K562 (cell line): ENCODE results near the gene PRKAG2. TPM values are rescaled to one million over a fixed set of nuclear protein-coding genes. Genes with fewer than 3 reads are reported as not detected.

ENCODE experiments used
- ATAC-seq: fragments of 200-7000 bp; cut with Tn5 transposase; 3 replicates; pipeline ENCODE4 v1.9.1; 2020; ENCODE audit warnings: moderate library complexity
- BruUV-seq: library from RNA; stranded (reverse); fragments of 400-500 nt; replicated peaks from 2 replicates; lab custom pipeline; 2021; lab: Mats Ljungman, UMichigan
- CTCF ChIA-PET: fragments of 300-600 bp; formaldehyde crosslinking; extraction: SDS; loops from one replicate; lab custom pipeline; 2021; ENCODE audit warnings: low intra/inter-chr PET ratio; lab: Yijun Ruan, JAX
- POLR2A ChIA-PET: fragments of 300-600, 350-650 bp; sonication (Branson Sonifier 250); formaldehyde crosslinking; extraction: SDS; loops from one replicate; lab custom pipeline; 2021; ENCODE audit warnings: antibody characterized with exemption, inconsistent platforms; lab: Yijun Ruan, JAX
- DNase-seq, 4 experiments: peaks; one replicate each; pipeline versions ENCODE4 v3.0.0 to v3.0.0-alpha.2; 2011 to 2018; ENCODE audit warnings: low spot score in 3 of 4, mixed read lengths in 3 of 4; ENCODE audit errors: extremely low read depth in 1 of 4
- FAIRE-seq: peaks from 2 replicates; lab custom pipeline; 2011; peaks lifted over from hg19 to GRCh38; lab: Jason Lieb, UNC
- H2AFZ ChIP-seq: 2 replicates; pipeline ENCODE4 v1.6.0; 2011; ENCODE audit warnings: low read depth, low read length, control low read depth, inconsistent platforms
- H3K27ac ChIP-seq: fragments of 200-600 bp; 3 replicates; pipeline ENCODE4 v1.8.0; 2011; ENCODE audit warnings: low read depth, mild to moderate bottlenecking, control low read depth, inconsistent platforms, low read length, moderate library complexity, mixed read lengths; ENCODE audit errors: extremely low read depth
- H3K27me3 ChIP-seq, 2 experiments: fragments of 300-600 bp in 1 of 2; 2 replicates in 1 of 2; 3 replicates in 1 of 2; pipeline versions ENCODE4 v1.6.0 to v1.8.0; 2011; ENCODE audit warnings: inconsistent platforms in 2 of 2, low read length in 2 of 2, mild to moderate bottlenecking in 1 of 2, mixed read lengths in 1 of 2, moderate library complexity in 1 of 2; ENCODE audit not compliant: control insufficient read depth in 2 of 2, insufficient read depth in 2 of 2
- H3K36me3 ChIP-seq: fragments of 300-600 bp; 3 replicates; pipeline ENCODE4 v1.8.0; 2011; ENCODE audit warnings: mild to moderate bottlenecking, low read length, inconsistent platforms; ENCODE audit not compliant: control insufficient read depth, insufficient read depth
- H3K4me1 ChIP-seq, 2 experiments: fragments of 200-600 bp in 1 of 2; replicated peaks in 1 of 2; 2 replicates in 1 of 2; 3 replicates in 1 of 2; pipeline versions ENCODE4 v1.5.1 to v1.8.0; 2011; ENCODE audit warnings: inconsistent platforms in 2 of 2, low read length in 2 of 2, mild to moderate bottlenecking in 1 of 2, mixed read lengths in 1 of 2, moderate library complexity in 1 of 2; ENCODE audit not compliant: control insufficient read depth in 2 of 2, insufficient read depth in 2 of 2
- H3K4me2 ChIP-seq: 2 replicates; pipeline ENCODE4 v1.6.1; 2011; ENCODE audit warnings: low read length, control low read depth, inconsistent platforms, mixed read lengths; ENCODE audit not compliant: insufficient read depth
- H3K4me3 ChIP-seq: fragments of 200-600 bp; sonication (generic), shearing (Covaris generic); 2 replicates; pipeline ENCODE4 v1.5.1; 2016; ENCODE audit warnings: control low read depth, inconsistent platforms
- H3K79me2 ChIP-seq: fragments of 200-600 bp; 3 replicates; pipeline ENCODE4 v1.8.0; 2011; ENCODE audit warnings: low read length, inconsistent platforms; ENCODE audit not compliant: control insufficient read depth, insufficient read depth
- H3K9ac ChIP-seq, 2 experiments: 2 replicates each; pipeline versions ENCODE4 v1.6.0 to v1.6.1; 2011; ENCODE audit warnings: low read depth in 2 of 2, low read length in 2 of 2, control low read depth in 1 of 2, inconsistent platforms in 1 of 2, mild to moderate bottlenecking in 1 of 2, mixed read lengths in 1 of 2; ENCODE audit not compliant: insufficient read depth in 1 of 2
- H3K9me1 ChIP-seq: one replicate; pipeline ENCODE4 v1.6.0; 2011; ENCODE audit warnings: inconsistent platforms, mild to moderate bottlenecking, low read length, moderate library complexity; ENCODE audit not compliant: control insufficient read depth, insufficient read depth
- H3K9me3 ChIP-seq: replicated peaks from 2 replicates; pipeline ENCODE4 v1.5.1; 2011; ENCODE audit warnings: low read depth, low read length, inconsistent platforms; ENCODE audit not compliant: control insufficient read depth, insufficient read depth
- H4K20me1 ChIP-seq: replicated peaks from 2 replicates; pipeline ENCODE4 v1.6.1; 2011; ENCODE audit warnings: low read length, inconsistent platforms, mixed read lengths; ENCODE audit not compliant: control insufficient read depth, insufficient read depth
- BHLHE40 ChIP-seq: IDR thresholded peaks from 2 replicates; pipeline ENCODE4 v1.6.1; 2011; ENCODE audit warnings: low read length, improper control_type of control experiment
- ETV6 ChIP-seq, 3 experiments: fragments of 150-350 bp in 1 of 3; sonication (generic) in 1 of 3; formaldehyde crosslinking in 1 of 3; IDR thresholded peaks; 2 replicates each; pipeline versions ENCODE4 v1.6.1 to v1.8.0; 2014 to 2022; ENCODE audit warnings: borderline replicate concordance in 2 of 3, low read depth in 2 of 3, antibody characterized with exemption in 1 of 3, low read length in 1 of 3, mild to moderate bottlenecking in 1 of 3, missing genetic modification reagents in 1 of 3
- HNRNPH1 ChIP-seq: fragments of 200-400 bp; formaldehyde crosslinking; optimal IDR thresholded peaks from 2 replicates; pipeline ENCODE3; 2017; ENCODE audit warnings: low read depth, mild to moderate bottlenecking, low read length, moderate library complexity
- HOXB6 ChIP-seq: fragments of 250-450 bp; sonication (Bioruptor Pico); IDR thresholded peaks from 2 replicates; pipeline ENCODE4 v1.5.1; 2022; ENCODE audit warnings: mild to moderate bottlenecking, borderline replicate concordance
- KLF1 ChIP-seq: fragments of 450-650 bp; IDR thresholded peaks from 2 replicates; pipeline ENCODE4 v1.6.1; 2016; ENCODE audit warnings: missing genetic modification characterization, missing compliant biosample characterization
- TEAD2 ChIP-seq: fragments of 450-650 bp; IDR thresholded peaks from 2 replicates; pipeline ENCODE4 v1.6.1; 2016; ENCODE audit warnings: missing genetic modification characterization, control low read depth, missing compliant biosample characterization
- ZBTB8A ChIP-seq: fragments of 450-650 bp; IDR thresholded peaks from 2 replicates; pipeline ENCODE4 v1.6.1; 2018; ENCODE audit warnings: mild to moderate bottlenecking, moderate library complexity; ENCODE audit not compliant: partially characterized antibody
- ZNF239 ChIP-seq: fragments of 250-450 bp; sonication (Bioruptor Pico); IDR thresholded peaks from 2 replicates; pipeline ENCODE4 v1.4.0; 2020; ENCODE audit warnings: mild to moderate bottlenecking
- ZSCAN32 ChIP-seq: fragments of 450-650 bp; formaldehyde crosslinking; IDR thresholded peaks from 2 replicates; pipeline ENCODE4 v1.4.0; 2020; ENCODE audit warnings: mild to moderate bottlenecking, moderate library complexity
- WGBS: fragments of 100-300 bp; shearing (Covaris generic); methylation state at CpG from one replicate; pipeline ENCODE4 v1.1.6; 2016; ENCODE audit warnings: low coverage, mixed read lengths; ENCODE audit not compliant: insufficient coverage; ENCODE audit errors: missing lambda C conversion rate; 5-methylcytosine and 5-hydroxymethylcytosine counted together
- in situ Hi-C: fragments of 300-500 bp; cut with MboI; formaldehyde crosslinking; loops from 4 replicates; pipeline ENCODE4 v1.15.0; 2018; ENCODE audit warnings: inconsistent platforms, mixed read lengths
- intact Hi-C: fragments of 100-400 bp; cut with micrococcal nuclease; formaldehyde crosslinking; loops from 2 replicates; pipeline ENCODE4 v1.14.2; 2022
- polyA plus RNA-seq, 8 experiments: library from polyadenylated mRNA; depleted of rRNA in 4 of 8; stranded (reverse) in 5 of 8; unstranded in 3 of 8; fragments of >200 nt; fragmentation: Nextera tagmentation in 2 of 8; fragmentation: Illumina TruSeq in 1 of 8; extraction: Ambion mirVana in 2 of 8; extraction: Trizol in 1 of 8; gene quantifications; 2 replicates each; pipeline versions ENCODE4 v1.2.1 to v1.2.3, GENCODE V29; 2011 to 2014; ENCODE audit warnings: inconsistent platforms in 1 of 8, missing spikeins in 1 of 8
- total RNA-seq, 7 experiments: library from RNA; depleted of rRNA in 6 of 7; stranded (reverse); fragments of >200 nt in 6 of 7; fragmentation: Illumina TruSeq in 2 of 7; extraction: Trizol in 2 of 7; gene quantifications; 2 replicates each; pipeline versions ENCODE4 v1.2.1 to v1.2.3, GENCODE V29; 2011 to 2021; ENCODE audit warnings: low replicate concordance in 1 of 7
- TF ChIP-seq, protein P1 (sequence below): fragments of 250-450 bp; sonication (Bioruptor Pico); IDR thresholded peaks from 2 replicates; pipeline ENCODE4 v1.9.0; 2021; ENCODE audit warnings: mild to moderate bottlenecking, inconsistent platforms
- TF ChIP-seq, protein P2 (sequence below): fragments of 250-450 bp; sonication (Bioruptor Pico); IDR thresholded peaks from 2 replicates; pipeline ENCODE4 v1.4.0; 2020; ENCODE audit warnings: mild to moderate bottlenecking, moderate library complexity
- TF ChIP-seq, protein P3 (sequence below): fragments of 250-450 bp; sonication (Bioruptor Pico); IDR thresholded peaks from 2 replicates; pipeline ENCODE4 v1.5.1; 2021; ENCODE audit warnings: mild to moderate bottlenecking
- TF ChIP-seq, protein P4 (sequence below): fragments of 250-450 bp; sonication (Bioruptor Pico); IDR thresholded peaks from 2 replicates; pipeline ENCODE4 v1.5.0; 2021; ENCODE audit warnings: mild to moderate bottlenecking, borderline replicate concordance

Gene PRKAG2
- total and polyA plus RNA-seq, 9 of the 15 experiments (the other 6 are each of a cell fraction or from before 2014, with no cell fraction given), result 0.99 to 5.6 (median 3.3) TPM

DNA sequence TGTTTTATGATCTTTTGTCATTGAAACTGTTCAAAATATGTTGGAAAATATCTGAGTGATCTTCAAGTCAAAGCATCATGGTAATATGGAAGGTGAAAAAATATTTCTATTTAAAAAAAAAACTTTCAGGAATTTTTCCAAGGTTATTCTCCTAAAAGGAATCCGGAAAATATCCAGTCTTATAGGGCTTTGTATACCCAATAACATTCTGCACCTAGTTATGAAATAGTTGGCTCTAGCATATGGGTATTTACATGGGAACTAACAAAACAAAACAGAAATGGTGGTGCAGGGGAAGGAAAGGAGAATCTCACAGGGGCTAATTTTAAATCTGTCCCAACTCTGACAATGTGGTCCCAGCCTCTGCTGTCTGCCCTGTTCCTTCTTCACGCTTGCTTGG lies 190.1 kb downstream of the PRKAG2 start:
- POLR2A ChIA-PET, result interaction anchor here (1.2 kb wide), 1 partner anchor 9 kb away, joined by 4 read pairs; no protein-coding TSS in a partner anchor
- H3K79me2 ChIP-seq, result no peaks in the 10 kb centered on the region
- no peaks in the 10 kb centered on the region for H3K9me1 ChIP-seq
- no TSS peak for BruUV-seq
- FAIRE-seq, result no peak
- TF ChIP-seq ZNF239 (CRISPR knock-in tag) (no peak), ZBTB8A (no peak), HOXB6 (CRISPR knock-in tag) (no peak), ETV6 (IDR thresholded peaks at IDR 0.05; ENCODE audit: borderline replicate concordance in 1 of 2, low read depth in 2 of 2, low read length in 1 of 2) (no peak), ETV6 (CRISPR knock-in tag; IDR thresholded peaks at IDR 0.05; ENCODE audit: borderline replicate concordance) (no peak), KLF1 (tag) (no peak), TEAD2 (no peak), BHLHE40 (no peak), HNRNPH1 (no peak), ZSCAN32 (CRISPR knock-in tag) (no peak)
- TF ChIP-seq, protein P1, sequence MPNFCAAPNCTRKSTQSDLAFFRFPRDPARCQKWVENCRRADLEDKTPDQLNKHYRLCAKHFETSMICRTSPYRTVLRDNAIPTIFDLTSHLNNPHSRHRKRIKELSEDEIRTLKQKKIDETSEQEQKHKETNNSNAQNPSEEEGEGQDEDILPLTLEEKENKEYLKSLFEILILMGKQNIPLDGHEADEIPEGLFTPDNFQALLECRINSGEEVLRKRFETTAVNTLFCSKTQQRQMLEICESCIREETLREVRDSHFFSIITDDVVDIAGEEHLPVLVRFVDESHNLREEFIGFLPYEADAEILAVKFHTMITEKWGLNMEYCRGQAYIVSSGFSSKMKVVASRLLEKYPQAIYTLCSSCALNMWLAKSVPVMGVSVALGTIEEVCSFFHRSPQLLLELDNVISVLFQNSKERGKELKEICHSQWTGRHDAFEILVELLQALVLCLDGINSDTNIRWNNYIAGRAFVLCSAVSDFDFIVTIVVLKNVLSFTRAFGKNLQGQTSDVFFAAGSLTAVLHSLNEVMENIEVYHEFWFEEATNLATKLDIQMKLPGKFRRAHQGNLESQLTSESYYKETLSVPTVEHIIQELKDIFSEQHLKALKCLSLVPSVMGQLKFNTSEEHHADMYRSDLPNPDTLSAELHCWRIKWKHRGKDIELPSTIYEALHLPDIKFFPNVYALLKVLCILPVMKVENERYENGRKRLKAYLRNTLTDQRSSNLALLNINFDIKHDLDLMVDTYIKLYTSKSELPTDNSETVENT (CRISPR knock-in tag), result no peak
- TF ChIP-seq, protein P2, sequence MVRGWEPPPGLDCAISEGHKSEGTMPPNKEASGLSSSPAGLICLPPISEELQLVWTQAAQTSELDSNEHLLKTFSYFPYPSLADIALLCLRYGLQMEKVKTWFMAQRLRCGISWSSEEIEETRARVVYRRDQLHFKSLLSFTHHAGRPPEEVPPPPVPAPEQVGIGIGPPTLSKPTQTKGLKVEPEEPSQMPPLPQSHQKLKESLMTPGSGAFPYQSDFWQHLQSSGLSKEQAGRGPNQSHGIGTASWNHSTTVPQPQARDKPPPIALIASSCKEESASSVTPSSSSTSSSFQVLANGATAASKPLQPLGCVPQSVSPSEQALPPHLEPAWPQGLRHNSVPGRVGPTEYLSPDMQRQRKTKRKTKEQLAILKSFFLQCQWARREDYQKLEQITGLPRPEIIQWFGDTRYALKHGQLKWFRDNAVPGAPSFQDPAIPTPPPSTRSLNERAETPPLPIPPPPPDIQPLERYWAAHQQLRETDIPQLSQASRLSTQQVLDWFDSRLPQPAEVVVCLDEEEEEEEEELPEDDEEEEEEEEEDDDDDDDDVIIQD (CRISPR knock-in tag), result no peak
- TF ChIP-seq, protein P3, sequence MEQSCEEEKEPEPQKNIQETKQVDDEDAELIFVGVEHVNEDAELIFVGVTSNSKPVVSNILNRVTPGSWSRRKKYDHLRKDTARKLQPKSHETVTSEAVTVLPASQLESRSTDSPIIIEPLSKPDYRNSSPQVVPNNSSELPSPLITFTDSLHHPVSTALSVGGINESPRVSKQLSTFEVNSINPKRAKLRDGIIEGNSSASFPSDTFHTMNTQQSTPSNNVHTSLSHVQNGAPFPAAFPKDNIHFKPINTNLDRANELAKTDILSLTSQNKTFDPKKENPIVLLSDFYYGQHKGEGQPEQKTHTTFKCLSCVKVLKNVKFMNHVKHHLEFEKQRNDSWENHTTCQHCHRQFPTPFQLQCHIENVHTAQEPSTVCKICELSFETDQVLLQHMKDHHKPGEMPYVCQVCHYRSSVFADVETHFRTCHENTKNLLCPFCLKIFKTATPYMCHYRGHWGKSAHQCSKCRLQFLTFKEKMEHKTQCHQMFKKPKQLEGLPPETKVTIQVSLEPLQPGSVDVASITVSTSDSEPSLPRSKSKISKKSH, result no peak
- TF ChIP-seq, protein P4, sequence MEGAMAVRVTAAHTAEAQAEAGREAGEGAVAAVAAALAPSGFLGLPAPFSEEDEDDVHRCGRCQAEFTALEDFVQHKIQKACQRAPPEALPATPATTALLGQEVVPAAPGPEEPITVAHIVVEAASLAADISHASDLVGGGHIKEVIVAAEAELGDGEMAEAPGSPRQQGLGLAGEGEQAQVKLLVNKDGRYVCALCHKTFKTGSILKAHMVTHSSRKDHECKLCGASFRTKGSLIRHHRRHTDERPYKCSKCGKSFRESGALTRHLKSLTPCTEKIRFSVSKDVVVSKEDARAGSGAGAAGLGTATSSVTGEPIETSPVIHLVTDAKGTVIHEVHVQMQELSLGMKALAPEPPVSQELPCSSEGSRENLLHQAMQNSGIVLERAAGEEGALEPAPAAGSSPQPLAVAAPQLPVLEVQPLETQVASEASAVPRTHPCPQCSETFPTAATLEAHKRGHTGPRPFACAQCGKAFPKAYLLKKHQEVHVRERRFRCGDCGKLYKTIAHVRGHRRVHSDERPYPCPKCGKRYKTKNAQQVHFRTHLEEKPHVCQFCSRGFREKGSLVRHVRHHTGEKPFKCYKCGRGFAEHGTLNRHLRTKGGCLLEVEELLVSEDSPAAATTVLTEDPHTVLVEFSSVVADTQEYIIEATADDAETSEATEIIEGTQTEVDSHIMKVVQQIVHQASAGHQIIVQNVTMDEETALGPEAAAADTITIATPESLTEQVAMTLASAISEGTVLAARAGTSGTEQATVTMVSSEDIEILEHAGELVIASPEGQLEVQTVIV, result no peak
- TF ChIP-seq, all 486 proteins: peak for 0
- in situ Hi-C loops (no loop called here), intact Hi-C loops (no loop called here)
- Histone ChIP-seq H2AFZ (no peak overlapping the region), H3K27ac (no peak overlapping the region), H3K4me2 (no peak overlapping the region), H3K4me3 (no peak overlapping the region), H3K27me3 (peaks cover 45 to 70% of the 10 kb centered on the region in 2 experiments), H3K9ac (no peak overlapping the region), H3K9me3 (no peaks in the 10 kb centered on the region), H3K36me3 (no peaks in the 10 kb centered on the region), H3K4me1 (peaks cover 11 to 13% of the 10 kb centered on the region in 2 experiments), H4K20me1 (no peaks in the 10 kb centered on the region)
- ATAC-seq, result no peak
- 9% methylated on average over 2 of the region's 2 CpGs for WGBS
- CTCF ChIA-PET, result no interaction called here
- DNase-seq, result no peak
